ENCODE results near the gene HEPHL1. TPM values are rescaled to one million over a fixed set of nuclear protein-coding genes. Genes with fewer than 3 reads are reported as not detected.

Gene HEPHL1
- total RNA-seq, 1 donor from 2014 or later = not detected

GRCh38 chr11:94027210-94027609 lies 6.1 kb downstream of the HEPHL1 start:
- no peaks in the 10 kb centered on the region for H3K4me1 ChIP-seq
- no peak overlapping the region for H3K4me3 ChIP-seq
- ATAC-seq = no peak
- H3K27ac ChIP-seq = no peak overlapping the region
- H3K27me3 ChIP-seq = no peaks in the 10 kb centered on the region
- H3K9me3 ChIP-seq = no peaks in the 10 kb centered on the region
- no peak for DNase-seq
- H3K36me3 ChIP-seq = no peaks in the 10 kb centered on the region
- intact Hi-C loops (cut with DNase I) = no loop called here
- TF ChIP-seq, protein P1, sequence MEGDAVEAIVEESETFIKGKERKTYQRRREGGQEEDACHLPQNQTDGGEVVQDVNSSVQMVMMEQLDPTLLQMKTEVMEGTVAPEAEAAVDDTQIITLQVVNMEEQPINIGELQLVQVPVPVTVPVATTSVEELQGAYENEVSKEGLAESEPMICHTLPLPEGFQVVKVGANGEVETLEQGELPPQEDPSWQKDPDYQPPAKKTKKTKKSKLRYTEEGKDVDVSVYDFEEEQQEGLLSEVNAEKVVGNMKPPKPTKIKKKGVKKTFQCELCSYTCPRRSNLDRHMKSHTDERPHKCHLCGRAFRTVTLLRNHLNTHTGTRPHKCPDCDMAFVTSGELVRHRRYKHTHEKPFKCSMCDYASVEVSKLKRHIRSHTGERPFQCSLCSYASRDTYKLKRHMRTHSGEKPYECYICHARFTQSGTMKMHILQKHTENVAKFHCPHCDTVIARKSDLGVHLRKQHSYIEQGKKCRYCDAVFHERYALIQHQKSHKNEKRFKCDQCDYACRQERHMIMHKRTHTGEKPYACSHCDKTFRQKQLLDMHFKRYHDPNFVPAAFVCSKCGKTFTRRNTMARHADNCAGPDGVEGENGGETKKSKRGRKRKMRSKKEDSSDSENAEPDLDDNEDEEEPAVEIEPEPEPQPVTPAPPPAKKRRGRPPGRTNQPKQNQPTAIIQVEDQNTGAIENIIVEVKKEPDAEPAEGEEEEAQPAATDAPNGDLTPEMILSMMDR (IDR thresholded peaks at IDR 0.05) = no peak

GRCh38 chr11:94028436-94028835 lies 7.3 kb downstream of the HEPHL1 start:
- DNase-seq (no peak), ATAC-seq (no peak)
- Histone ChIP-seq H3K27ac (no peak overlapping the region), H3K4me3 (no peak overlapping the region), H3K36me3 (no peaks in the 10 kb centered on the region), H3K27me3 (no peaks in the 10 kb centered on the region), H3K9me3 (no peaks in the 10 kb centered on the region), H3K4me1 (no peaks in the 10 kb centered on the region)
- intact Hi-C loops (cut with DNase I) = no loop called here
- TF ChIP-seq, protein P1 (IDR thresholded peaks at IDR 0.05) = no peak

- H3K4me1 ChIP-seq = no peaks in the 10 kb centered on the region
- no peaks in the 10 kb centered on the region for H3K9me3 ChIP-seq
- H3K27me3 ChIP-seq = no peaks in the 10 kb centered on the region
- ATAC-seq = no peak
- no peak overlapping the region for H3K4me3 ChIP-seq
- intact Hi-C loops (cut with DNase I) = no loop called here
- no peaks in the 10 kb centered on the region for H3K36me3 ChIP-seq
- TF ChIP-seq, protein P1 (IDR thresholded peaks at IDR 0.05) = no peak
- no peak for DNase-seq
- H3K27ac ChIP-seq = no peak overlapping the region
Measured at GRCh38 chr11:94030059-94030458, 8.9 kb downstream of the HEPHL1 start.

- DNase-seq (no peak), ATAC-seq (no peak)
- Histone ChIP-seq H3K4me3 (no peak overlapping the region), H3K4me1 (no peaks in the 10 kb centered on the region), H3K36me3 (no peaks in the 10 kb centered on the region), H3K27me3 (no peaks in the 10 kb centered on the region), H3K27ac (no peak overlapping the region), H3K9me3 (no peaks in the 10 kb centered on the region)
- intact Hi-C loops (cut with DNase I) = no loop called here
- TF ChIP-seq, protein P1 (IDR thresholded peaks at IDR 0.05) = no peak
Measured at GRCh38 chr11:94031625-94032024, 10.5 kb downstream of the HEPHL1 start.

DNA sequence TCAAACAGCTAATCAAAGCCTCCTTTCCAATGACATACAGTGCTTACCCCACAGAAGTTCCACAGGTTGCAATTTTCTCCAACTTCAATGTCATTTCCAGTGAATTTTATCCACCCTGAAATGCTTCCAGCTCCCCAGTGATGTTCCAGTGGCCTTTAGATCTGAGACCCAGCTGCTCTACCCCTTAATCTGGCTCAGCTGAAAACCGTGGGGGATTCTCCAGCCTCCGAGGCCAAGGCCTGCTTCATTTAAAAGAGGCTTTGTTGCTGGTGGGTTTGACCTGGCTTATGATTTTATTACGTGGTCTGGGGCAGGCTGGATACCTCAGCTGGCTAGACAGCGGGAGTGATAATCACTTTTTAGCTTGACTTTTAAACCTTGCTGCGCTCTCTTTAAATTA lies 10.9 kb downstream of the HEPHL1 start:
- H3K4me1 ChIP-seq = no peaks in the 10 kb centered on the region
- ATAC-seq (no peak), DNase-seq (no peak)
- H3K27ac ChIP-seq = no peak overlapping the region
- TF ChIP-seq, protein P1 (IDR thresholded peaks at IDR 0.05) = no peak
- no peaks in the 10 kb centered on the region for H3K9me3 ChIP-seq
- no peaks in the 10 kb centered on the region for H3K27me3 ChIP-seq
- no peak overlapping the region for H3K4me3 ChIP-seq
- intact Hi-C loops (cut with DNase I) = no loop called here
- no peaks in the 10 kb centered on the region for H3K36me3 ChIP-seq

DNA sequence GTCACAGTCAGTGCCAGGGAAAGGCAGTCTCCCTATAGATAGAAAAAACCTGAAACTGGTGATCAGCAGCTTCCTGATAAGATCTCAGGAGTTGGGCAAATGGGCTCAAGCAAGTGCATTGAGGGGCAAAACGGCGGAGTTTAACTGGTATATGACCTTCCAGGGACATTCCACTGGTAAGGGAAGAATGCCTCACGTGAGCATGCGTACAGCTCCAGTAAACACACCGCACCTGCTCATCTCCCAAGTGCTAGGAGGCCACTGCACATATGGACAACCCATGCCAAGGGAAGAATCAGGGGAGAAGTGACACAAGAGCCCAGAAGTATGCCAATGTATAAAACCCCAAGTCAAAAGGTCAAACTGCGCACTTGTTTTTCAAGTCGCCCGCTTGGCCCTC lies 11.6 kb downstream of the HEPHL1 start:
- intact Hi-C loops (cut with DNase I) = no loop called here
- Histone ChIP-seq H3K4me1 (no peaks in the 10 kb centered on the region), H3K9me3 (no peaks in the 10 kb centered on the region), H3K27ac (no peak overlapping the region), H3K4me3 (no peak overlapping the region), H3K27me3 (no peaks in the 10 kb centered on the region), H3K36me3 (no peaks in the 10 kb centered on the region)
- TF ChIP-seq, protein P1 (IDR thresholded peaks at IDR 0.05) = no peak
- ATAC-seq (no peak), DNase-seq (no peak)
